SU-DHL-6 (cell line): Measurements from ENCODE around the gene GRK6.
"Not testable (repeated sequence)": the region's sequence is repeated elsewhere in the genome, so short reads cannot be mapped to it uniquely, and the experiment has no call there.

ENCODE experiments used
- H2AFZ ChIP-seq: fragments of 200-600 bp; sonication (generic); 2 replicates; pipeline ENCODE4 v1.6.1; 2014; ENCODE audit warnings: low read depth, mild to moderate bottlenecking, moderate library complexity, mixed read lengths, antibody characterized with exemption, low read length; ENCODE audit not compliant: severe bottlenecking
- H3F3A ChIP-seq: fragments of 200-600 bp; shearing (Covaris generic); 2 replicates; pipeline ENCODE4 v1.6.0; 2016; ENCODE audit warnings: antibody characterized with exemption, mild to moderate bottlenecking; ENCODE audit not compliant: insufficient read depth
- H3K27ac ChIP-seq: fragments of 200-600 bp; sonication (generic); 2 replicates; pipeline ENCODE4 v1.5.1; 2016; ENCODE audit warnings: low read depth, mild to moderate bottlenecking, low read length, moderate library complexity, mixed read lengths
- H3K27me3 ChIP-seq: fragments of 200-600 bp; sonication (generic), shearing (Covaris generic); 2 replicates; pipeline ENCODE4 v1.6.0; 2014; ENCODE audit warnings: mild to moderate bottlenecking, low read length
- H3K36me3 ChIP-seq: fragments of 200-600 bp; sonication (generic); 2 replicates; pipeline ENCODE4 v1.6.1; 2014; ENCODE audit warnings: mild to moderate bottlenecking, low read length, mixed read lengths
- H3K4me2 ChIP-seq: fragments of 300-600, 200-600 bp; shearing (Covaris generic), sonication (generic); 2 replicates; pipeline ENCODE4 v1.6.0; 2014; ENCODE audit warnings: low read length, low read depth, mild to moderate bottlenecking; ENCODE audit not compliant: poor library complexity, severe bottlenecking
- H3K4me3 ChIP-seq: fragments of 200-600 bp; sonication (generic); 2 replicates; pipeline ENCODE4 v1.5.1; 2014; ENCODE audit warnings: antibody characterized with exemption, low read length, mild to moderate bottlenecking, mixed read lengths; ENCODE audit not compliant: insufficient read depth, poor library complexity, severe bottlenecking
- H3K79me2 ChIP-seq: fragments of 200-600 bp; sonication (generic); 2 replicates; pipeline ENCODE4 v1.6.1; 2014; ENCODE audit warnings: mild to moderate bottlenecking, low read length, moderate library complexity; ENCODE audit not compliant: insufficient read depth
- H3K9ac ChIP-seq: fragments of 200-600 bp; sonication (generic); 2 replicates; pipeline ENCODE4 v1.7.0; 2014; ENCODE audit warnings: mild to moderate bottlenecking, low read length
- H3K9me2 ChIP-seq: fragments of 200-600 bp; sonication (generic); replicated peaks from 2 replicates; pipeline ENCODE4 v1.6.1; 2014; ENCODE audit warnings: low read length; ENCODE audit not compliant: insufficient read depth
- H3K9me3 ChIP-seq: fragments of 200-600 bp; sonication (generic); 2 replicates; pipeline ENCODE4 v1.6.1; 2014; ENCODE audit warnings: low read length, mixed read lengths; ENCODE audit not compliant: insufficient read depth
- H4K20me1 ChIP-seq: fragments of 200-600 bp; sonication (generic); 2 replicates; pipeline ENCODE4 v1.6.1; 2014; ENCODE audit warnings: low read depth, mild to moderate bottlenecking, antibody characterized with exemption, low read length, moderate library complexity, mixed read lengths
- EZH2phosphoT487 ChIP-seq: fragments of 200-600 bp; sonication (generic), shearing (Covaris generic); conservative IDR thresholded peaks from 2 replicates; pipeline ENCODE4 v1.6.1; 2018; ENCODE audit warnings: mild to moderate bottlenecking, antibody characterized with exemption, low read length, moderate library complexity, mixed read lengths
- TF ChIP-seq, protein P1 (sequence below): fragments of 200-600 bp; sonication (generic); IDR thresholded peaks from one replicate; pipeline ENCODE4 v1.5.1; 2017; ENCODE audit warnings: antibody characterized with exemption, mild to moderate bottlenecking, low read length, moderate library complexity; ENCODE audit not compliant: insufficient read depth, poor library complexity, severe bottlenecking

The GRK6 gene

DNA sequence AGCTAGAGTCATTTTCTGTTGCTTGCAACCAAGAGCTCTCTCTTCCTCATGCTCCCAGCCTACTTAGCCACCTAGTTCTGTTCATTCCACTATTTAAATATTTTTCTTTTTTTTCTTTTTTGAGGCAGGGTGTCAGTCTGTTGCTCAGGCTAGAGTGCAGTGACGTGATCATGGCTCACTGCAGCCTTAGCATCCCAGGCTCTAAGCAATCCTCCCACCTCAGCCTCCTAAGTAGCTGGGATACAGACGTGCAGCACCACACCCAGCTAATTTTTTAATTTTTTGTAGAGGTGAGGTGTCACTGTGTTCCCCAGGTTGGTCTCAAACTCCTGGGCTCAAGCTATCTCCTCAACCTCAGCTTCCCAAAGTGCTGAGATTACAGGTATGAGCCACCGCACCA lies 12.0 kb upstream of the GRK6 start:
- H3K27ac ChIP-seq, result no peak overlapping the region
- H3K36me3 ChIP-seq, result no peaks in the 10 kb centered on the region
- no peaks in the 10 kb centered on the region for H4K20me1 ChIP-seq
- H3K9me3 ChIP-seq, result no peaks in the 10 kb centered on the region
- no peak overlapping the region for H3K4me3 ChIP-seq
- no peaks in the 10 kb centered on the region for H3F3A ChIP-seq
- H3K4me2 ChIP-seq, result no peak overlapping the region
- no peak overlapping the region for H2AFZ ChIP-seq
- H3K27me3 ChIP-seq, result no peaks in the 10 kb centered on the region
- no peak overlapping the region for H3K9ac ChIP-seq
- TF ChIP-seq EZH2phosphoT487, result no peak
- TF ChIP-seq, protein P1, sequence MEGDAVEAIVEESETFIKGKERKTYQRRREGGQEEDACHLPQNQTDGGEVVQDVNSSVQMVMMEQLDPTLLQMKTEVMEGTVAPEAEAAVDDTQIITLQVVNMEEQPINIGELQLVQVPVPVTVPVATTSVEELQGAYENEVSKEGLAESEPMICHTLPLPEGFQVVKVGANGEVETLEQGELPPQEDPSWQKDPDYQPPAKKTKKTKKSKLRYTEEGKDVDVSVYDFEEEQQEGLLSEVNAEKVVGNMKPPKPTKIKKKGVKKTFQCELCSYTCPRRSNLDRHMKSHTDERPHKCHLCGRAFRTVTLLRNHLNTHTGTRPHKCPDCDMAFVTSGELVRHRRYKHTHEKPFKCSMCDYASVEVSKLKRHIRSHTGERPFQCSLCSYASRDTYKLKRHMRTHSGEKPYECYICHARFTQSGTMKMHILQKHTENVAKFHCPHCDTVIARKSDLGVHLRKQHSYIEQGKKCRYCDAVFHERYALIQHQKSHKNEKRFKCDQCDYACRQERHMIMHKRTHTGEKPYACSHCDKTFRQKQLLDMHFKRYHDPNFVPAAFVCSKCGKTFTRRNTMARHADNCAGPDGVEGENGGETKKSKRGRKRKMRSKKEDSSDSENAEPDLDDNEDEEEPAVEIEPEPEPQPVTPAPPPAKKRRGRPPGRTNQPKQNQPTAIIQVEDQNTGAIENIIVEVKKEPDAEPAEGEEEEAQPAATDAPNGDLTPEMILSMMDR, result no peak
- H3K9me2 ChIP-seq, result no peaks in the 10 kb centered on the region
- no peaks in the 10 kb centered on the region for H3K79me2 ChIP-seq

DNA sequence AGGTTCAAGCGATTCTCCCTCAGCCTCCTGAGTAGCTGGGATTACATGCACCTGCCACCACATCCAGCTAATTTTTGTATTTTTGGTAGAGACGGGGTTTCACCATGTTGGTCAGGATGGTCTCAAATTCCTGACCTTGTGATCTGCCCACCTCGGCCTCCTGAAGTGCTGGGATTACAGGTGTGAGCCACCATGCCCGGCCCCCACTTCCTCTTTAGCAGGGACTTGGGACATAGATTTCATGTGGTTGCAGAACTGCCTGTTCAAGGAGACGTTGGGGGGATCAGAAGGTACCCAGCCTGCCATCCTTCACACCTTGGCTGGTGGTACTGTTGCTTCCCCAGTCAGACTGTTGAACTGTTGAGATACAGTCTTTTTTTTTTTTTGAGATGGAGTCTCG lies 9.4 kb upstream of the GRK6 start:
- not testable (repeated sequence) for H3K79me2 ChIP-seq, H2AFZ ChIP-seq, H3K9ac ChIP-seq, H3K36me3 ChIP-seq, H3K4me3 ChIP-seq, H3K27me3 ChIP-seq, H3K27ac ChIP-seq, H3F3A ChIP-seq, H3K9me3 ChIP-seq, H4K20me1 ChIP-seq, H3K4me2 ChIP-seq, H3K9me2 ChIP-seq

DNA sequence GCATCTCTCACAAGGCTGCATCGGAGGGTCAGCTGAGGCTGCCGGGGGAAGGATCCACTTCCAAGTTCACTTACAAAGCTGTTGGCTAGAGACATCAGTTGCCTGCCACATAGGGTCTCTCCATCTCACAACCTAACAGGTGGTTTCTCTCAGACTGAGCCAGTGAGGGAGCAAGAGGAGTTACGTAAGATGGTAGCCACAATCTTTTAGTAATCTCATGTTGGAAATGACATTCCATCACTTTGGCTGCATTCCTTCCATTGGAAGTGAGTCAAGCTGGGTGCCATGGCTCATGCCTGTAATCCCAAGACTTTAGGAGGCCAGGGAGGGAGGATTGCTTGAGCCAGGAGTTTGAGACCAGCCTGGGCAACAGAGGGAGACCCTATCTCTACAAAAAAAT lies 7.4 kb upstream of the GRK6 start:
- no peak for TF ChIP-seq EZH2phosphoT487
- TF ChIP-seq, protein P1, result no peak
- no peak overlapping the region for H3K4me3 ChIP-seq
- no peak overlapping the region for H3K27ac ChIP-seq
- H3K27me3 ChIP-seq, result no peaks in the 10 kb centered on the region
- H3K4me2 ChIP-seq, result no peak overlapping the region
- H3K36me3 ChIP-seq, result no peaks in the 10 kb centered on the region
- H3K9ac ChIP-seq, result no peak overlapping the region
- H4K20me1 ChIP-seq, result no peaks in the 10 kb centered on the region
- no peaks in the 10 kb centered on the region for H3K9me2 ChIP-seq
- no peak overlapping the region for H2AFZ ChIP-seq
- no peaks in the 10 kb centered on the region for H3K79me2 ChIP-seq
- no peaks in the 10 kb centered on the region for H3F3A ChIP-seq
- no peaks in the 10 kb centered on the region for H3K9me3 ChIP-seq

DNA sequence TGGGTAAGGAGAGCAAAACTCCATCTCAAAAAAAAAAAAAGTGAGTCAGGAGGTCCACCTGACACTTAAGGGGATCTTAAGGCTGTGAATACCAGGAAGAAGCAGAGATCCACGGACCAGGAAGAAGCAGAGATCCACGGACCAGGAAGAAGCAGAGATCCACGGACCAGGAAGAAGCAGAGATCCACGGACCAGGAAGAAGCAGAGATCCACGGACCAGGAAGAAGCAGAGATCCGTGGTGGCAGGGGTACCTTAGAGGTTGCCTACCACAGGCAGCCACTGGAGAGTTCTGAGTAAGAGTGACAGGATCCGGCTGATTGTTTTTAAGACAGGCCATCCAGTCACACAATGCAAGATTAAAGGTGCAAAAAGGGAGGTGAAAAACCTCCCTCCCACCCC lies 6.0 kb upstream of the GRK6 start:
- H4K20me1 ChIP-seq, H3K9me2 ChIP-seq, H3K27me3 ChIP-seq, H3K9me3 ChIP-seq, H3K36me3 ChIP-seq, H3K27ac ChIP-seq, H3K9ac ChIP-seq, H3F3A ChIP-seq, H3K4me3 ChIP-seq, H3K4me2 ChIP-seq, H2AFZ ChIP-seq, H3K79me2 ChIP-seq: not testable (repeated sequence)
